Thoracic aorta (tissue), 2 donors: ENCODE results near the gene NCAPG. TPM values are rescaled to one million over a fixed set of nuclear protein-coding genes. Genes with fewer than 3 reads are reported as not detected.

ENCODE experiments used
- ATAC-seq: fragments of 150-250 bp; one replicate; pipeline ENCODE4 v1.8.0; 2017; ENCODE audit warnings: low read depth; ENCODE audit not compliant: insufficient number of reproducible peaks, low FRiP score
- DNase-seq: peaks from one replicate; pipeline ENCODE4 v3.0.0-alpha.2; 2020; ENCODE audit warnings: low spot score
- H3K27ac ChIP-seq, 2 donors: fragments of 200-600 bp; sonication (generic); 1 replicate in 1 of 2; 2 replicates in 1 of 2; pipeline ENCODE4 v1.5.1; 2016; ENCODE audit warnings: mild to moderate bottlenecking in 2 of 2, moderate library complexity in 2 of 2
- H3K27me3 ChIP-seq: fragments of 200-600 bp; sonication (generic); replicated peaks from 2 replicates; pipeline ENCODE4 v1.6.0; 2016; ENCODE audit warnings: mild to moderate bottlenecking; ENCODE audit not compliant: insufficient read depth
- H3K36me3 ChIP-seq: fragments of 200-600 bp; sonication (generic); one replicate; pipeline ENCODE4 v1.5.1; 2016
- H3K4me1 ChIP-seq, 2 donors: fragments of 200-600 bp; sonication (generic); 1 replicate in 1 of 2; 2 replicates in 1 of 2; pipeline versions ENCODE4 v1.5.1 to v1.6.0; 2016; ENCODE audit warnings: low read depth in 2 of 2, mild to moderate bottlenecking in 1 of 2; ENCODE audit not compliant: control insufficient read depth in 1 of 2
- H3K4me3 ChIP-seq: fragments of 200-600 bp; sonication (generic); 2 replicates; pipeline ENCODE4 v1.5.1; 2016; ENCODE audit warnings: mild to moderate bottlenecking
- H3K9me3 ChIP-seq: fragments of 200-600 bp; sonication (generic); 2 replicates; pipeline ENCODE4 v1.5.1; 2016
- CTCF ChIP-seq: fragments of 200-600 bp; sonication (generic); IDR thresholded peaks from one replicate; pipeline ENCODE4 v1.5.1; 2019; ENCODE audit warnings: antibody characterized with exemption
- total RNA-seq, 2 donors: library from RNA; depleted of rRNA; stranded (reverse); fragments of >200 nt; gene quantifications; one replicate each; pipeline versions ENCODE4 v1.1.0 to v1.2.3, GENCODE V29; 2016

NCAPG gene
- total RNA-seq, 2 donors from 2014 or later = 0.63 TPM; not detected in 1

- no peak overlapping the region for H3K27ac ChIP-seq
- H3K4me3 ChIP-seq = no peak overlapping the region
- no peak for ATAC-seq
- H3K36me3 ChIP-seq = no peaks in the 10 kb centered on the region
- no peaks in the 10 kb centered on the region for H3K27me3 ChIP-seq
- no peaks in the 10 kb centered on the region for H3K9me3 ChIP-seq
- no peak for TF ChIP-seq CTCF
- H3K4me1 ChIP-seq = no peaks in the 10 kb centered on the region
- no peak for DNase-seq
Observed at GRCh38 chr4:17765514-17766286, 45.1 kb upstream of the NCAPG start.

- no peak overlapping the region for H3K4me3 ChIP-seq
- DNase-seq (no peak), ATAC-seq (no peak)
- no peaks in the 10 kb centered on the region for H3K9me3 ChIP-seq
- no peaks in the 10 kb centered on the region for H3K27me3 ChIP-seq
- H3K27ac ChIP-seq = no peak overlapping the region
- H3K4me1 ChIP-seq = no peaks in the 10 kb centered on the region
- TF ChIP-seq CTCF = no peak
- H3K36me3 ChIP-seq = no peaks in the 10 kb centered on the region
Observed at GRCh38 chr4:17766826-17767458, 43.8 kb upstream of the NCAPG start.

GRCh38 chr4:17769406-17770174, 41.2 kb upstream of the NCAPG start:
- Histone ChIP-seq H3K9me3 (no peaks in the 10 kb centered on the region), H3K4me1 (no peaks in the 10 kb centered on the region), H3K27me3 (no peaks in the 10 kb centered on the region), H3K4me3 (no peak overlapping the region), H3K27ac (no peak overlapping the region), H3K36me3 (no peaks in the 10 kb centered on the region)
- DNase-seq (no peak), ATAC-seq (no peak)
- no peak for TF ChIP-seq CTCF

- ATAC-seq (no peak), DNase-seq (no peak)
- Histone ChIP-seq H3K9me3 (no peaks in the 10 kb centered on the region), H3K36me3 (no peaks in the 10 kb centered on the region), H3K4me1 (no peaks in the 10 kb centered on the region), H3K27ac (no peak overlapping the region), H3K27me3 (no peaks in the 10 kb centered on the region), H3K4me3 (no peak overlapping the region)
- TF ChIP-seq CTCF = no peak
Observed at GRCh38 chr4:17770845-17771244, 39.9 kb upstream of the NCAPG start.

- ATAC-seq = no peak
- no peaks in the 10 kb centered on the region for H3K27me3 ChIP-seq
- TF ChIP-seq CTCF = no peak
Observed at GRCh38 chr4:17771284-17771908, 39.4 kb upstream of the NCAPG start.

More at GRCh38 chr4:17771284-17771908, 39.4 kb upstream of the NCAPG start:
- Histone ChIP-seq H3K9me3 (no peaks in the 10 kb centered on the region), H3K4me1 (no peaks in the 10 kb centered on the region), H3K27ac (no peak overlapping the region), H3K4me3 (no peak overlapping the region), H3K36me3 (no peaks in the 10 kb centered on the region)
- DNase-seq = no peak
